Measurements from ENCODE around the gene MTHFSD. TPM values are rescaled to one million over a fixed set of nuclear protein-coding genes. Genes with fewer than 3 reads are reported as not detected.

MTHFSD gene
- total RNA-seq, 5 donors from 2014 or later (not counting 1 experiment from before 2014, with no cell fraction given), result 18.0 to 39.6 (median 34.9) TPM

GRCh38 chr16:86577314-86577971, 22.4 kb upstream of the MTHFSD start:
- Mint-ChIP-seq H3K9me3 (no peaks in the 10 kb centered on the region), H3K27me3 (peaks cover 67 to 85% of the 10 kb centered on the region in 2 donors), H3K4me3 (peak overlapping the region in 1 of 3 donors; percentile 71), H3K4me1 (peaks cover 8 to 15% (median 13%) of the 10 kb centered on the region in 3 donors), H3K36me3 (no peaks in the 10 kb centered on the region), H3K27ac (no peak overlapping the region)
- Histone ChIP-seq H3K9me3 (no peaks in the 10 kb centered on the region), H3K4me3 (ENCODE audit: control insufficient read depth in 1 of 2, extremely low read depth in 1 of 2, low read length in 1 of 2) (no peak overlapping the region), H3K4me1 (ENCODE audit: control insufficient read depth in 1 of 2, extremely low read depth in 1 of 2, insufficient read depth in 2 of 2, low read length in 2 of 2) (peaks cover 0 to 15% of the 10 kb centered on the region in 2 experiments), H3K27ac (ENCODE audit: low read length) (no peak overlapping the region), H3K36me3 (ENCODE audit: control insufficient read depth in 2 of 2, extremely low read depth in 1 of 2, insufficient read depth in 1 of 2, low read length in 1 of 2) (no peaks in the 10 kb centered on the region), H3K27me3 (replicated peaks in 1 of 2; ENCODE audit: control insufficient read depth in 2 of 2, extremely low read depth in 1 of 2, insufficient read depth in 2 of 2, low read length in 1 of 2) (peaks cover 9 to 74% of the 10 kb centered on the region in 2 experiments)
- ATAC-seq (replicated peaks in 1 of 4) (no peak), DNase-seq (no peak)
- WGBS (ENCODE audit: insufficient coverage), result 76% methylated on average over 3 of the region's 12 CpGs
- ChIA-PET CTCF (interaction anchor here in 1 of 2 donors (0.6 kb wide), 1 partner anchor 15 kb away, joined by 8 read pairs; no protein-coding TSS in a partner anchor), POLR2A (no interaction called here)

GRCh38 chr16:86576591-86577313, 21.7 kb upstream of the MTHFSD start:
- ATAC-seq (replicated peaks in 1 of 4), result peak in 1 of 4 experiments; percentile 5
- Histone ChIP-seq H3K4me3 (ENCODE audit: control insufficient read depth in 1 of 2, extremely low read depth in 1 of 2, low read length in 1 of 2) (peak overlapping the region in 1 of 2 donors; percentile 58), H3K27ac (ENCODE audit: low read length) (no peak overlapping the region), H3K9me3 (no peaks in the 10 kb centered on the region), H3K4me1 (ENCODE audit: control insufficient read depth in 1 of 2, extremely low read depth in 1 of 2, insufficient read depth in 2 of 2, low read length in 2 of 2) (peaks cover 0 to 15% of the 10 kb centered on the region in 2 experiments), H3K36me3 (ENCODE audit: control insufficient read depth in 2 of 2, extremely low read depth in 1 of 2, insufficient read depth in 1 of 2, low read length in 1 of 2) (no peaks in the 10 kb centered on the region), H3K27me3 (replicated peaks in 1 of 2; ENCODE audit: control insufficient read depth in 2 of 2, extremely low read depth in 1 of 2, insufficient read depth in 2 of 2, low read length in 1 of 2) (peaks cover 9 to 81% of the 10 kb centered on the region in 2 experiments)
- H3K36me3 Mint-ChIP-seq, result no peaks in the 10 kb centered on the region
- no peak for DNase-seq
- peak overlapping the region; percentile 41 to 71 (median 58) for H3K4me3 Mint-ChIP-seq
- peaks cover 65 to 90% of the 10 kb centered on the region in 2 donors for H3K27me3 Mint-ChIP-seq
- WGBS (ENCODE audit: insufficient coverage), result 4% methylated on average over 28 of the region's 33 CpGs
- no peaks in the 10 kb centered on the region for H3K9me3 Mint-ChIP-seq
- H3K4me1 Mint-ChIP-seq, result peaks cover 8 to 15% (median 13%) of the 10 kb centered on the region in 3 donors
- CTCF ChIA-PET, result no interaction called here
- POLR2A ChIA-PET, result no interaction called here
- H3K27ac Mint-ChIP-seq, result no peak overlapping the region

GRCh38 chr16:86575754-86576557, 20.9 kb upstream of the MTHFSD start:
- H3K4me3 ChIP-seq (ENCODE audit: control insufficient read depth in 1 of 2, extremely low read depth in 1 of 2, low read length in 1 of 2), result peak overlapping the region; percentile 23 to 58
- 3% methylated on average over 42 of the region's 54 CpGs for WGBS (ENCODE audit: insufficient coverage)
- no peak overlapping the region for H3K27ac Mint-ChIP-seq
- peak in 14 of 35 experiments; percentile 10 to 52 (median 27) for DNase-seq
- peak in 2 of 4 experiments; percentile 26 to 68 for ATAC-seq (replicated peaks in 1 of 4)
- H3K9me3 ChIP-seq, result no peaks in the 10 kb centered on the region
- ChIA-PET CTCF (no interaction called here), POLR2A (no interaction called here)
- no peaks in the 10 kb centered on the region for H3K36me3 Mint-ChIP-seq
- peaks cover 66 to 90% of the 10 kb centered on the region in 2 donors for H3K27me3 Mint-ChIP-seq
- H3K27ac ChIP-seq (ENCODE audit: low read length), result no peak overlapping the region
- peaks cover 0 to 15% of the 10 kb centered on the region in 2 experiments for H3K4me1 ChIP-seq (ENCODE audit: control insufficient read depth in 1 of 2, extremely low read depth in 1 of 2, insufficient read depth in 2 of 2, low read length in 2 of 2)
- H3K4me1 Mint-ChIP-seq, result peaks cover 8 to 15% (median 13%) of the 10 kb centered on the region in 3 donors
- H3K9me3 Mint-ChIP-seq, result no peaks in the 10 kb centered on the region
- H3K36me3 ChIP-seq (ENCODE audit: control insufficient read depth in 2 of 2, extremely low read depth in 1 of 2, insufficient read depth in 1 of 2, low read length in 1 of 2), result no peaks in the 10 kb centered on the region
- H3K27me3 ChIP-seq (replicated peaks in 1 of 2; ENCODE audit: control insufficient read depth in 2 of 2, extremely low read depth in 1 of 2, insufficient read depth in 2 of 2, low read length in 1 of 2), result peaks cover 6 to 86% of the 10 kb centered on the region in 2 experiments
- H3K4me3 Mint-ChIP-seq, result peak overlapping the region; percentile 41 to 71 (median 58)

- H3K4me1 Mint-ChIP-seq, result peaks cover 8 to 15% (median 13%) of the 10 kb centered on the region in 3 donors
- Histone ChIP-seq H3K4me1 (ENCODE audit: control insufficient read depth in 1 of 2, extremely low read depth in 1 of 2, insufficient read depth in 2 of 2, low read length in 2 of 2) (peaks cover 0 to 15% of the 10 kb centered on the region in 2 experiments), H3K9me3 (no peaks in the 10 kb centered on the region), H3K36me3 (ENCODE audit: control insufficient read depth in 2 of 2, extremely low read depth in 1 of 2, insufficient read depth in 1 of 2, low read length in 1 of 2) (no peaks in the 10 kb centered on the region), H3K27me3 (replicated peaks in 1 of 2; ENCODE audit: control insufficient read depth in 2 of 2, extremely low read depth in 1 of 2, insufficient read depth in 2 of 2, low read length in 1 of 2) (peaks cover 6 to 87% of the 10 kb centered on the region in 2 experiments), H3K27ac (ENCODE audit: low read length) (no peak overlapping the region), H3K4me3 (ENCODE audit: control insufficient read depth in 1 of 2, extremely low read depth in 1 of 2, low read length in 1 of 2) (peak overlapping the region in 1 of 2 donors; percentile 58)
- peaks cover 65 to 90% of the 10 kb centered on the region in 2 donors for H3K27me3 Mint-ChIP-seq
- no peaks in the 10 kb centered on the region for H3K9me3 Mint-ChIP-seq
- 80% methylated on average over 14 of the region's 17 CpGs for WGBS (ENCODE audit: insufficient coverage)
- ATAC-seq (replicated peaks in 1 of 4) (no peak), DNase-seq (no peak)
- CTCF ChIA-PET, result no interaction called here
- no peaks in the 10 kb centered on the region for H3K36me3 Mint-ChIP-seq
- peak overlapping the region in 1 of 3 donors; percentile 71 for H3K4me3 Mint-ChIP-seq
- no peak overlapping the region for H3K27ac Mint-ChIP-seq
- POLR2A ChIA-PET, result interaction anchor here in 1 of 2 donors (0.9 kb wide), 1 partner anchor 18 kb away, joined by 4 read pairs; no protein-coding TSS in a partner anchor
Observed at GRCh38 chr16:86575095-86575685, 20.2 kb upstream of the MTHFSD start.

GRCh38 chr16:86574646-86575045, 19.6 kb upstream of the MTHFSD start:
- Mint-ChIP-seq H3K27me3 (peaks cover 60 to 89% of the 10 kb centered on the region in 2 donors), H3K27ac (no peak overlapping the region), H3K4me3 (no peak overlapping the region), H3K4me1 (peaks cover 8 to 15% (median 13%) of the 10 kb centered on the region in 3 donors), H3K36me3 (no peaks in the 10 kb centered on the region), H3K9me3 (no peaks in the 10 kb centered on the region)
- H3K27ac ChIP-seq (ENCODE audit: low read length), result no peak overlapping the region
- no peak for DNase-seq
- POLR2A ChIA-PET, result interaction anchor here in 1 of 2 donors (0.9 kb wide), 1 partner anchor 17 kb away, joined by 4 read pairs; no protein-coding TSS in a partner anchor
- 45% methylated on average over 2 of the region's 4 CpGs for WGBS (ENCODE audit: insufficient coverage)
- peaks cover 0 to 15% of the 10 kb centered on the region in 2 experiments for H3K4me1 ChIP-seq (ENCODE audit: control insufficient read depth in 1 of 2, extremely low read depth in 1 of 2, insufficient read depth in 2 of 2, low read length in 2 of 2)
- H3K4me3 ChIP-seq (ENCODE audit: control insufficient read depth in 1 of 2, extremely low read depth in 1 of 2, low read length in 1 of 2), result no peak overlapping the region
- no peaks in the 10 kb centered on the region for H3K9me3 ChIP-seq
- no peak for ATAC-seq (replicated peaks in 1 of 4)
- H3K27me3 ChIP-seq (replicated peaks in 1 of 2; ENCODE audit: control insufficient read depth in 2 of 2, extremely low read depth in 1 of 2, insufficient read depth in 2 of 2, low read length in 1 of 2), result peaks cover 8 to 81% of the 10 kb centered on the region in 2 experiments
- no peaks in the 10 kb centered on the region for H3K36me3 ChIP-seq (ENCODE audit: control insufficient read depth in 2 of 2, extremely low read depth in 1 of 2, insufficient read depth in 1 of 2, low read length in 1 of 2)
- CTCF ChIA-PET, result no interaction called here
